Measurements from ENCODE around the gene CCDC178.
"Not testable (repeated sequence)": the region's sequence is repeated elsewhere in the genome, so short reads cannot be mapped to it uniquely, and the experiment has no call there.

CCDC178 gene, protein sequence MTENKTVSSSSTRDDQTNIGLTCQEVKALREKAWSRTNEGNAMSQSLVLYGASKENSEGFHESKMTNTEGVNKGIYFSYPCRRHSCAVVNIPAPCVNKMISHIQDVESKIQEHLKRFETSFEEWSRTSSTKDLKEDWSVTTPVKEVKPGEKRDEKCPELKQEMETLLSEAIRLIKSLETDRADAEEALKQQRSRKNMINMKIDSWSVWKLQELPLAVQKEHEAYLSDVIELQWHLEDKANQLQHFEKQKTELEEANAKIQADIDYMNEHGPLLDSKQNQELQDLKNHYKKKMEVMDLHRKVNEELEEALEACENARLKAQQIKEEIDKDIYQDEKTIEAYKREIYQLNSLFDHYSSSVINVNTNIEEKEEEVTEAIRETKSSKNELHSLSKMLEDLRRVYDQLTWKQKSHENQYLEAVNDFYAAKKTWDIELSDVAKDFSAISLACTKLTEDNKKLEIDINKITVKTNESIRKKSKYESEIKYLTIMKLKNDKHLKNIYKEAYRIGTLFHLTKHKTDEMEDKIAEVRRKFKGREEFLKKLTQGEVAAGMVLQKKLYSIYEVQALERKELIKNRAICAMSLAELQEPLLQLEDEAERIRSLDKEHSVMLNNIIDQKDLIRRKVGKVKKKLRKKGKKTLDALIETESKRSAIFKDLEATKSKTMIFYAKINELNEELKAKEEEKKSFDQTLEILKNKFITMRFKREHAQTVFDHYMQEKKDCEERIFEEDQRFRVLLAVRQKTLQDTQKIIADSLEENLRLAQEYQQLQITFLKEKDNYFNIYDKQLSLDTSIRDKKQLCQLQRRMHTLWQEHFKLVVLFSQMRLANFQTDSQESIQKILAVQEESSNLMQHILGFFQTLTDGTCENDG

DNA sequence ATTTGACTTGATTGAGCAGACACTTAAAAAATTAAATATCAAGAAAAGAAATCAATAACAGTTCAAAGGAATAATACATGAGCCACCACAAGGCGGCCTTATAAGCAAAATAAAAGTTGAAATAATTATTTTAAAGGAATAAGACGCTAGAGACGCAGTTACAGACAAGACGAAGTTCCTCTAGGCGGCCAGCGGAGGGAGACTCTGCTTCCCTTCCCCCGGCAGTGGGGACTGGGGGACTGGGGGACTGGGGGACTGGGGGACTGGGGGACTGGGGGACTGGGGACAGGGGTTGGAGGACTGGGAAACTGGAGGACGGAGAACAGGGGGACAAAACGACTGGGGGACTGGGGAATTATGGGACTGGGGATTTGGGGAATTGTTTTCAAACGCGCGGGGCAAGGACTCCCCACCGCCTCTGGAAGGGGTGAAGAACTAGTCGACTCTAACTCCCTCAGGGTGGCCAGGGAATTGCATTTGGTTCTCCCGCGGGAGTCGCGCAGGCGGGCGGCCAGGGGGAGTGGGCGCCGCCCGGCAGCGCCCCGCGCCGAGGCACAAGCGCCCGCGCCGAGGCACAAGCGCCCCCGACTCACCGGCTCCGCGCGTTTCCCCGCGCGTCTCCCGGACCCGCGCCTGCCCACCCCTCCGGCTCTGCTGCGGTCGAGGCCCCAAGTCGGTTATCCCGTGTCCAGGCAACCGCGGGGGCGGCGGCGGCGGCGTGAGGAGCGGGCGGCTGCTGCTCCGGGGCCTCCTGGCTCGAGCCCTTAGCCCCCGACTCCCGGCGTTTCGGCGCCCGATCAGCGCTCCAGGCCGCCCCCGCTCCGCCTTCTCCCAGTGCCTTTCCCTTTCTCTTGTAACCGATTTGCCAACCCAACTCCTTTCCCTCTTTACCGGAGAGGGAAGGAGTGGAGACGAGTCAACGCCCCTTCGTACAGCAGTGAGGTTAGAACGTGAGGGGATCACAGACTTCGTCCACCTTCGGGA lies at the start of gene CCDC178:
Gene CCDC178 (minus strand): TSS at position 662 of the 984 bp plus-strand sequence. CDS start 28,633 bp downstream, outside the sequence.
- FAIRE-seq = no peak
- no peak for DNase-seq (ENCODE audit: extremely low spot score, insufficient read length, low read depth)

DNA sequence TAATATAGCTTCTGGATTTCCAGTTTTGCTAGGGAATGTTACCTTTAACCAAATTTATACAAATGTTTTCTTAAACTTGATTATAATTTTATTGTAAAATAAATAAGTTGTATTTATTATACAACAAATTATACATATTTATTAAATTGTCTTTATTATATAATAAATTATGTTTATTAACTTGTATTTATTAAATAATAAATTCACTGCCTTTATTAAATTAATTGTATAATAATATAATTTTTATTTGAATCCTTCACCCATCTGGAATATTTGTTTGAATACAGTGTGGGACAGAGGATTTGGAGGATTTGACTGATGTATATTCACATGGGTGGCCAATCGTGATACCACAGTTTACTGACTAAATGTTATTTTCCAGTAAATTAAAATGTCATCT lies 43.4 kb upstream of the CCDC178 start:
- DNase-seq (ENCODE audit: extremely low spot score, insufficient read length, low read depth) (no peak), FAIRE-seq (no peak)

DNA sequence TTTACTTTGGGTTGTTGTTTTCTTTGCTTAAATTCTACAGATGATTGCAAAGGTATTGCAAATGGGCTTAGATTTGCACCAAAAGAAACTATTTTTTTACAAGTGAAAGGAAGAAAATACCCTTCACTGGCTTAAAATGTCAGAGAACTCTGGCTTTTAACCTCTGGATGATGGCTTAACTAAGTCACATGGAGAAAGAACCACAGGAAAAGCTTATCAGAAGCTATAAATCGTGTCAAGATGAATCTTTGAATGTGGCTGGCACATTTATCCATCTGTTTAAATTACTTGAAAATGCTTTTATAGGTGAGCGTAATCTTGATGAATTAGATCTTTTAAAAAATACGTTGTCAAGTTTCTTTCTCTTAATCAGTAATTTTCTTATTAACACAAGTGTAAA lies 32.0 kb upstream of the CCDC178 start:
- DNase-seq (ENCODE audit: extremely low spot score, insufficient read length, low read depth) (no peak), FAIRE-seq (no peak)

DNA sequence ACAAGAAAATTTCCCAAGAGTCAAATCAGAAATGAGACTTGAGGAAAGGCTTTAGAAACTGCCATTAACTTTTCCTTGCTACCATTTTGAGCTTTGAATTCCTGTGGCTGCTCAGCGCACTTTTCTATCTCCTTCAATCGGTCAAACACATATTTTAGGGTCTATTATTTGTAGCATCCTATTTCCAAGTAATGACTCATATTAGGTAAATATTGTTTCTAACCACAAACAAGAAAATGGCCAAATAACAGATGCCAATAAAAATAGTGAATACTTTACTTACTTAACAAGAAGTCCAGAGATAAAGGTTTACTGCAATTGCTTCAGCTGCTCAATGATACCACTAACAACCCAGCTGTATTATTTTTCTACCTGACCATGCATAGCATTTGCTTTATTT lies 29.7 kb upstream of the CCDC178 start:
- FAIRE-seq (no peak), DNase-seq (ENCODE audit: extremely low spot score, insufficient read length, low read depth) (no peak)

DNA sequence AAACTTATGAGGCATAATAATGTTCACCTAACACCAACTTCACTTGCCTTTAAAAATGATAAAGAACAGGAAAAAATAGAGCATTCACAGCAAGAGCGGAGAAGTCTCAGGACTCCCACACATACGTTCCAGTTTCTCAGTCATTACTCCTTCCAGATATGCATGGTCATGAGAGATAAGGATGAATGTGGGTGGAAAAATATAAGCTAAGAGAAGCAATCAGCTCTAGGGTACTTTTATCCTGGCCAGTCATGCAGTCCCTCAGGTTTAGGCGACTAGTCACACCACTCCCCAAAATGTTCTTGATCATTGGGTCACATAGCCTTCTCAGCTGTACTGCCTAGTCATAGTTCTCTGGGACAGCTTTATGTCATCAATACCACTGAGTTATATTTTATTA lies 29.2 kb upstream of the CCDC178 start:
- FAIRE-seq (no peak), DNase-seq (ENCODE audit: extremely low spot score, insufficient read length, low read depth) (no peak)

DNA sequence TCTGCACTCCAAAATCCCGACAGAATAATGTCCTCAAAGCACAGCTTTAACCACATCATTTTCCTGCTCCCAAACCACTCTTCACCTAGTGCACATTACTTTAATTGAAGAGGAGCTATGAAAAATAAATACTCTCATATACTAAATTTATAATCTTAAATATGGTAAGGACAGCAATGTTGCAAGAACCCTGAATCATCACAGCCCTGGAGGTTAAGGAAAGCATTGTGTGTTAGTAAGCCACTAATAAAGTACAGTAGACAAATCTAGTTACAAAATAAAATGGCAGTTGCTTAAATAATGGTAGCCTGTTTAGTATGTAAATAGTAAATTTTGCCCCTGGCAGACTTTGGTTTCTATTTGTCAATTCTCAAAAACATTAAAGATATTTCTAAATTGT lies 27.0 kb upstream of the CCDC178 start:
- no peak for DNase-seq (ENCODE audit: extremely low spot score, insufficient read length, low read depth)
- no peak for FAIRE-seq

DNA sequence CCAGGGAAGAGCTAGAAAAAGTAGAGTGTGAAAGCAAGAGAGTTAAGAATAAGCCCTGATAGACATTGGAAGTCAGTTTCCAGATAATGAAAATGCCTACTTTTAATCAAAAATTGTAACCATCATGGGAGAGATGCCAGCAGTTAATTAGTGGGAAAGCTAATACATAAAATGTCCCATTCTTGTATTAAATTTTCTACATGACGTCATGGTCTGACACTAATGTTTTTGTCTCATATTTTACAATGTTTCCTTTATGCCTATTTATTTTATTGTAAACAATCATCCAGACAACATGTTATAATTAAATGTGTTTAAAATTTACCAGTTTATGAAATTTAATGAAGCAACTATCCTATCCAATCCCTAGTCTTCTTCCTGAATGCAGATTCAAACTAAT lies 26.3 kb upstream of the CCDC178 start:
- DNase-seq (ENCODE audit: extremely low spot score, insufficient read length, low read depth) (no peak), FAIRE-seq (no peak)

DNA sequence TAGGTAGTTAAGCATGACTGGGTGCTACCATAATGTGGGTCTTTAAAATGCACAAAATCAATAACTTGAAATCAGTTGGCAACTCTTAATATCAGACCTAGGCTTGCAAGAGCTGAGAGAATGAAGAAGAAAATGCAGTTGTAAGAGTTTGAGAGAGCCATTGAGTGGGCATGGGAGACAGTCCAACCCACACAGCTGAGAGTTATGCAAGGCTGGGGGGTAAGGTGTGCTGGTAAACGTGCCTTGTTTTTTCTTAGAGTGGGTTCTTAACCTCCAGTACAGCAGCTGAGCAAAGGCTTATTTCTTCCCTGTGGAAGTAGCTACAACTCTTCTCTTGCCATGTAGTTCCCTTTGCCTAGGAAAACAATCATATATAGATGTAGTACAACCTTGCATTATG lies 20.2 kb upstream of the CCDC178 start:
- FAIRE-seq (no peak), DNase-seq (ENCODE audit: extremely low spot score, insufficient read length, low read depth) (no peak)

DNA sequence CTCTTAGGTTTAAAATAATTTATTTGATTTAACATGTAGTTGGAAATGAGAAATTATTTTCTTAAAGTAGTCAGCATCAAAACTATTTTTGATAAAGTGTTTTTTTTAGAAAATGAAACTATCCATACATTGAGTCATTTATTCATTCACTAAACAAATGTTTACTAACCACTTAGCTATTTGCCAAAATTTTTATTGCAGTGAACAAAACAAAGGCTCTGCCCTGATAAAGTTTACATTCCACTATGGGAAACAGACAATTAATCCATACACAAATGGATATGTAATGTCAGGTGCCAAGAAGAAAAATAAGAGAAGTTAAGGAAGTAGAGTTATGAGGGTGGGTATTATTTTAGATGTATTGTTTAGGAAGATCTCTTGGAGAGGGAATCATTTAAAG lies 19.1 kb upstream of the CCDC178 start:
- FAIRE-seq (no peak), DNase-seq (ENCODE audit: extremely low spot score, insufficient read length, low read depth) (no peak)

DNA sequence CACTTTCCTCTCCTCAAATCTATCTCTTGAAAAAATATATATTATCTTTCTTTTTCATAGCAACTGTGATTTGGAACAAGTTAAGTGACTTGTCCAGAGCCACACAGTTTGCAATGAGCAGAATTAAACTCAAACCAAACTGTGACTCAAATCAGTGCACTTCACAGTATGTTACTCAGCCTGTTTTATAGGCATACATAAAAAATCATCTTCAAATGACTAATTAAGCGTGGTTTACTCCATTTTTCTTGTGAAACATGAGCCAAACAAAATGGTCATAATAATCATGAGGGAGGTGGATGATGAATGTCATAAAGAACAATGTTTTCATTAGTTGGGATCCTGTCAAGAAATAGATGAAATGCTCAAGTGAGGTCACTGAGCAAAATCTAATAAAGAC lies 6.1 kb upstream of the CCDC178 start:
- DNase-seq (ENCODE audit: extremely low spot score, insufficient read length, low read depth) = no peak
- FAIRE-seq = no peak

DNA sequence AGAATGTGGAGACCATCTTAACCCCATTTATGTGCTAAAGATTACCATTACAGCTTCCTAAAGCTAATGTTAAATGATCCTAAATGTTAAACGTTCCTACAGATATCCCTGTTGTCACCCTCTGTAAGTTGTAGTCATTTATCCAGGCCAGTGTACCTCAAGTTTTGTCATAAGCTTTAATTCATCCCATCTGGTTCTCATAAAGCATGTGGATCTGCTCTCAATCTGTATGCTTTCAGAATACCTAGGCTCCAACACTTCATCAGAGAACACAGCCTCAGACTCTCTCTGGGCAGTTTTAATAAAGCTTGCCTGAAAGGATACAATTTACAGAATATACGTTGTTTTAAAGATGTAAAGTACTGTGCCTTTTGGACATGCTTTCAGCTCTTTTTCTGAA lies 4.2 kb upstream of the CCDC178 start:
- DNase-seq (ENCODE audit: extremely low spot score, insufficient read length, low read depth) = no peak
- no peak for FAIRE-seq

DNA sequence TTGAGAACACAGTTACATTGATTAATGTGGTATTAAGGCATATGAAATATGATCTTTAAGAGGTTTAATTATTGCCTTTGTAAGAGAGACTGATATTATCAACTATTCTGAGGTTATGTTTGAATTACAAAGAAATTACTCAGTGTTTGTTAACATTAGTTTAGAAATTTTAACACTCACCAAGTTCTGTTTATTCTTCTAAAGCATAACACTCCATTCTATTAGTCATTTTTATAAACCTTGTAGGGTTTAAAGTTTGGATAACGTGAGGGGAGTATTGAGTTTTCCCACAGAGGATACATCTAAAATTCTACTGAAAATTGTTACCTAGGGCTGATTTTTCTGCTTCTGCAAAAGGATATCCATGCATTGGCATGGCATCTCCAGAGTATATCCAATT lies 7.7 kb downstream of the CCDC178 start:
- FAIRE-seq (no peak), DNase-seq (ENCODE audit: extremely low spot score, insufficient read length, low read depth) (no peak)

DNA sequence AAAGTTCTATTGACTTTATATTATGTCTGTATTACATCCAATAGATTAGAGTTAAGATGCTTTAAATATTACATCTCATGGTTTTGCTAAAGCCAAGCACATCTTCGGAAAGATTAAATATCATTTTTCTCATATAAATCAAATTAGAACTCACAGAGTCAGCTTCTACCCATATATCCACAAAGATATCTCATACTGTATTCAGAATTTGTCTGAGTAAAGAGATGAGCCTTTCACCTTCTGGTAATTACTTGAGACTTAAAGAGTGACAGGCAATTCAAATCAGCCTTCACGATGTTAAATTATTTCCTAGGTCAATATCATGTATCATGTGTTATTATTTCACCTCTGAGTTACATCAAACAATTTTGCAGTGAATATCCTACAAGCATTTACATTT lies 13.0 kb downstream of the CCDC178 start:
- no peak for FAIRE-seq
- no peak for DNase-seq (ENCODE audit: extremely low spot score, insufficient read length, low read depth)

DNA sequence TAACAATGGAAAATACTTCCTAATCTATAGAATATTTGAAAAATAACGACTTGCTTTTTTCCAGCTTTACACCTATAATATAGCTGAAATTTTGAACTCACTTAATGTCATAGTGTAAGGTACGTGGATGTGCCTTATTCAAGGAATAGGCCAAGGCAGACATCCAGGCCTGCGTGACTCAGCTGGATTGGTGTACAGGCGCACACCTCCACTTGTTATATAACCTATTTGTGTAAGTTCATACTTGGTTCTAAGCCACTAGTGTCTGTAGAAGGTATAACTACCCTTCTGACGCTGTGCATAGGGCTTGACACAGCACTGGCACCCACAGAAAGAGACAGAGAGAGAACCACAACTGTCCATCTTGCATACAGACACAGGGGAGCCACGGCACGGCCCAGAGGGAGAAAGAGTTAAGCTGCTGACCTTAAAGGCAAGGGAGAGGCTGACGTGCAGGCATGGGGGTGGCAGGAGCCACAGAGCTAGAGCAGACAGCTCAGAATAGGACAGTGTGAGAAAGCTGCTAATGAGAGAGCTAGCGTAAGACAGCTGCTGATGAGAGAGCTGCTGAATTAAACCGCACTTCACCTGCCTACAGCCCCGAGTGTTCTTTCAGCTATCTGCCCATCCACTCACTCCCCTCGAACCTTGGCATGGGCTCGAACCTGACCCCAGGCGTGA lies 16.1 kb downstream of the CCDC178 start:
- DNase-seq (ENCODE audit: extremely low spot score, insufficient read length, low read depth) (no peak), FAIRE-seq (no peak)

DNA sequence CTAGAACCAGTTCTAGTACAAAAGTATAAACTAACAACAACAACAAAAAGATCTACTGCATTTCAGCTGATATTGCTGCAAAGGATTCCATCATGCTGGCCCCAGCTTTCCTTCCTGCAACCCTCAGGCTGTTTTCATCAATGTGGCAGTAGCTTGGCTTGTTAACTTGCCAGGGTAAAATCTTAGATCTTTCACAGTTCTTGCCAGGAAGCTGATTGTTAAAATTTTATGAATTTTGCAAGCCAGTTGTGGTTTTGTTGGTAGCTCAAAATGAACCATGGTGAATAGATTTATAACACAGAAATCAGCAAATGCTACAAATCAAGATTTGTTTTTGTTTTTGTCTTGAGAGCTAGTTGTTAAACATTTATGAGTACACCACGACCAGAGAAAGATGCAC lies 19.3 kb downstream of the CCDC178 start:
- no peak for FAIRE-seq
- no peak for DNase-seq (ENCODE audit: extremely low spot score, insufficient read length, low read depth)

DNA sequence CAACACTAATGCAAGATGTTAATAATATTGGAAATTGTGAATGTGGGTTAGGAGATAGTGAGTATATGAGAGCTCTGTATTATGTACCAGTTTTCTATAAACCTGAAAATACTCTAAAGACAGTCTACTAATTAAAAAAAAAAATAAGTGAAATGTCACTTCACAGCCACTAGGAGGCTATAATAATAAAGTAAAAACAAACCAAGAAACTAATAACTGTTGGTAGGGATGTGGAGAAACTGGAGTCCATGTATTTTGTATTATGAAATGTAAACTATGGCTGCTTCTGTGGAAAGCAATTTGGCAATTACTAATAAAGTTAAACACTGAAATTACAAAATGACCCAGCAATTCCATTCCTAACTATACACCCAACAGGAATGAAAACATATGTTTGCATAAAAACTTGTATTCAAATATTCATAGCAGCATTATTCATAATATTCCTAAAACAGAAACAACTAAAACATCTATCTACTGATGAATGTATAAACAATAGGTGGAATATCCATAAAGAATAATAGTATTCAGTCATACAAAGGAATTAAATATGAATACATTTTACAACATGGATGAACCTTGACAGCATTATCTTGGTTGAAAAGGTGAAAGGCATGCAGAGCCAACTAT lies 36.2 kb downstream of the CCDC178 start:
- DNase-seq (ENCODE audit: extremely low spot score, insufficient read length, low read depth) (no peak), FAIRE-seq (no peak)

DNA sequence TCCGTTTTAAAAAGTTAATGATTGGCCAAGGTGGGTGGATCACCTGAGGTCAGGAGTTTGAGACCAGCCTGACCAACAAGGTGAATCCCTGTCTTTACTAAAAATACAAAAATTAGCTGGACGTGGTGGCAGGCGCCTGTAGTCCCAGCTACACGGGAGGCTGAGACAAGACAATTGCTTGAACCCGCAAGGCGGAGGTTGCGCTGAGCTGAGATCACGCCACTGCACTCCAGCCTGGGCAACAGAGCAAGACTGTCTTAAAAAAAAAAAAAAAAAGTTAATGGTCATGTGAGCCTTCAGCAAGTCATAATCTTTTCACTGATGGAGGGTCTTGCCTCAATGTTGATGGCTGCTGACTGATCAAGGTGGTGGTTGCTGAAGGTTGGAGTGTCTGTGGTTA lies 41.6 kb downstream of the CCDC178 start:
- DNase-seq (ENCODE audit: extremely low spot score, insufficient read length, low read depth); FAIRE-seq: not testable (repeated sequence)

DNA sequence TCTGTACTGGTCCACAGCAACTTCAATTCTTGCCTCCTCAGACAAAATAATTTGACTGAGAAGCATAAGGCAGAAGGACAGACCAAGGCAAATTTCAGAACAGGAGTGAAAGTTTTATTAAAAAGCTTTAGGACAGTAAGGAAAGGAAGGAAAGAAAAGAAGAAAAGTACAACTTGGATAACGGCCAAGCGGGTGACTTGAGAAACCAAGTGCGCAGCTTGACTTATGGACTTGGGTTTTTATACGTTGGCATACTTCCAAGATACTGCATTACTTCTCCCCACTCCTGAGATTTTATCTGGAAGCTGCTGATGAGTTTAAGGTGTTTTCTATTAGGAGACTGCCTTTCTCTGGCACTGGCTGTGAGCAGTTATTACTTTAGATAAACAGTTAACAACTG lies 64.7 kb downstream of the CCDC178 start:
- DNase-seq (ENCODE audit: extremely low spot score, insufficient read length, low read depth) (no peak), FAIRE-seq (no peak)

DNA sequence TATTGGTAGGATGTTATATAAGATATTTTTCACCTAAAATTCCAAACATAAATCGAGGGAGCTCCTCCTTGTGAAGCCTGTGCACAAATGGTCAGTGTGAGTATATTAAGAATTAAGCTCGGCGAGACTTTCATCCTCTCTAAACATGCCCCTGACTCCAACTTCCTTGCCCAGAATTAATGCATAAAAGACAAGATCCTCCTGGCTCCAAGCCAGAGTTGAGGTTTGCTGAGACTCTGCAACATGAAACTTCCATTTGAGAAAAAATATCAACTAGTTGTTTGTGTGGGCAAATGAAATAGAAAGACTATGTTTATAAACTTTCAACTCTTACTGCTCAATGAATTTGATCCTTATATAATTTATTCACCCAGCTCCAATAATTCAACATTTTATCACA lies 68.1 kb downstream of the CCDC178 start:
- no peak for FAIRE-seq
- DNase-seq (ENCODE audit: extremely low spot score, insufficient read length, low read depth) = no peak

Measured in GM18507 (cell line).